ENCODE measurements around the gene CACNA2D4.

The CACNA2D4 gene

GRCh38 chr12:1842183-1842904, 76.1 kb downstream of the CACNA2D4 start:
- TF ChIP-seq CTCF (conservative IDR thresholded peaks at IDR 0.05; ENCODE audit: low read depth, low read length): no peak
- H3K36me3 ChIP-seq (ENCODE audit: insufficient read depth): no peaks in the 10 kb centered on the region
- H3K79me2 ChIP-seq (ENCODE audit: insufficient read depth, low read depth): no peaks in the 10 kb centered on the region
- peaks cover 47% of the 10 kb centered on the region; the same call in 1 of the 2 replicates for H3K27me3 ChIP-seq (ENCODE audit: insufficient read depth, low read depth)
- no peaks in the 10 kb centered on the region for H4K20me1 ChIP-seq (ENCODE audit: insufficient read depth)
- no peak overlapping the region for H3K4me3 ChIP-seq (IDR thresholded peaks at IDR 0.05; ENCODE audit: insufficient read depth, low read depth, low read length)
- no peak overlapping the region for H3K9ac ChIP-seq
- no peak overlapping the region for H2AFZ ChIP-seq (ENCODE audit: low read depth)
- H3K4me2 ChIP-seq: no peak overlapping the region
- no peaks in the 10 kb centered on the region for H3K4me1 ChIP-seq (ENCODE audit: low read depth, poor library complexity, severe bottlenecking)
- no peak overlapping the region for H3K27ac ChIP-seq

- Histone ChIP-seq H3K36me3 (ENCODE audit: insufficient read depth) (no peaks in the 10 kb centered on the region), H4K20me1 (ENCODE audit: insufficient read depth) (no peaks in the 10 kb centered on the region), H3K4me2 (no peak overlapping the region), H3K9ac (no peak overlapping the region), H3K79me2 (ENCODE audit: insufficient read depth, low read depth) (no peaks in the 10 kb centered on the region), H2AFZ (ENCODE audit: low read depth) (no peak overlapping the region), H3K4me1 (ENCODE audit: low read depth, poor library complexity, severe bottlenecking) (no peaks in the 10 kb centered on the region), H3K27ac (no peak overlapping the region), H3K27me3 (ENCODE audit: insufficient read depth, low read depth) (peaks cover 47% of the 10 kb centered on the region; the same call in 1 of the 2 replicates), H3K4me3 (IDR thresholded peaks at IDR 0.05; ENCODE audit: insufficient read depth, low read depth, low read length) (no peak overlapping the region)
- TF ChIP-seq CTCF (conservative IDR thresholded peaks at IDR 0.05; ENCODE audit: low read depth, low read length): no peak
Measured at GRCh38 chr12:1841586-1842182, 76.8 kb downstream of the CACNA2D4 start.

- no peaks in the 10 kb centered on the region for H3K79me2 ChIP-seq (ENCODE audit: insufficient read depth, low read depth)
- H3K4me2 ChIP-seq: no peak overlapping the region
- no peaks in the 10 kb centered on the region for H3K4me1 ChIP-seq (ENCODE audit: low read depth, poor library complexity, severe bottlenecking)
- no peak overlapping the region for H3K4me3 ChIP-seq (IDR thresholded peaks at IDR 0.05; ENCODE audit: insufficient read depth, low read depth, low read length)
- H3K27ac ChIP-seq: no peak overlapping the region
- H3K9ac ChIP-seq: no peak overlapping the region
- no peak for TF ChIP-seq CTCF (conservative IDR thresholded peaks at IDR 0.05; ENCODE audit: low read depth, low read length)
- H2AFZ ChIP-seq (ENCODE audit: low read depth): no peak overlapping the region
- no peaks in the 10 kb centered on the region for H4K20me1 ChIP-seq (ENCODE audit: insufficient read depth)
- H3K27me3 ChIP-seq (ENCODE audit: insufficient read depth, low read depth): peaks cover 49% of the 10 kb centered on the region; the same call in 1 of the 2 replicates
- no peaks in the 10 kb centered on the region for H3K36me3 ChIP-seq (ENCODE audit: insufficient read depth)
Measured at GRCh38 chr12:1840981-1841425, 77.4 kb downstream of the CACNA2D4 start.

- no peaks in the 10 kb centered on the region for H3K4me1 ChIP-seq (ENCODE audit: low read depth, poor library complexity, severe bottlenecking)
- no peaks in the 10 kb centered on the region for H3K79me2 ChIP-seq (ENCODE audit: insufficient read depth, low read depth)
- H3K36me3 ChIP-seq (ENCODE audit: insufficient read depth): no peaks in the 10 kb centered on the region
- H3K4me2 ChIP-seq: no peak overlapping the region
- no peak overlapping the region for H2AFZ ChIP-seq (ENCODE audit: low read depth)
- H3K27me3 ChIP-seq (ENCODE audit: insufficient read depth, low read depth): peaks cover 49% of the 10 kb centered on the region; the same call in 1 of the 2 replicates
- H4K20me1 ChIP-seq (ENCODE audit: insufficient read depth): no peaks in the 10 kb centered on the region
- TF ChIP-seq CTCF (conservative IDR thresholded peaks at IDR 0.05; ENCODE audit: low read depth, low read length): no peak
- H3K9ac ChIP-seq: no peak overlapping the region
- no peak overlapping the region for H3K27ac ChIP-seq
- H3K4me3 ChIP-seq (IDR thresholded peaks at IDR 0.05; ENCODE audit: insufficient read depth, low read depth, low read length): no peak overlapping the region
Measured at GRCh38 chr12:1839956-1840951, 78.2 kb downstream of the CACNA2D4 start.

All from KMS-11 (cell line).